Measurements from ENCODE around the gene CAPN7. TPM values are rescaled to one million over a fixed set of nuclear protein-coding genes. Genes with fewer than 3 reads are reported as not detected.

CAPN7 gene
- polyA plus RNA-seq, 3 donors: 11.7 to 20.8 (median 14.7) TPM

- H3K36me3 ChIP-seq (replicated peaks in 1 of 2; ENCODE audit: control insufficient read depth in 1 of 2, insufficient read depth in 2 of 2, low read length in 2 of 2): peaks cover 92 to 95% of the 10 kb centered on the region in 2 donors
- WGBS (ENCODE audit: insufficient coverage): no CpG with 5 or more reads among the region's 1 CpG
- intact Hi-C loops (cut with micrococcal nuclease): no loop called here
These were observed 35.3 kb downstream of the CAPN7 start for GRCh38 chr3:15241341-15241740.

GRCh38 chr3:15243822-15244482 lies 37.9 kb downstream of the CAPN7 start:
- no peak for TF ChIP-seq CTCF (IDR thresholded peaks at IDR 0.05)
- no peaks in the 10 kb centered on the region for H3K4me1 Mint-ChIP-seq
- no peak overlapping the region for H3K4me3 ChIP-seq (replicated peaks in 1 of 3; ENCODE audit: low read depth in 2 of 3, low read length in 3 of 3)
- peaks cover 92 to 97% of the 10 kb centered on the region in 2 donors for H3K36me3 ChIP-seq (replicated peaks in 1 of 2; ENCODE audit: control insufficient read depth in 1 of 2, insufficient read depth in 2 of 2, low read length in 2 of 2)
- H3K4me1 ChIP-seq (ENCODE audit: control insufficient read depth in 1 of 2, insufficient read depth in 2 of 2, low read length in 2 of 2): no peaks in the 10 kb centered on the region
- no peak overlapping the region for H3K27ac ChIP-seq (ENCODE audit: low read depth in 1 of 2, low read length in 2 of 2)
- H3K27me3 Mint-ChIP-seq (ENCODE audit: low read depth in 3 of 3): no peaks in the 10 kb centered on the region
- no peak for DNase-seq
- WGBS (ENCODE audit: insufficient coverage): 100% methylated on average over 1 of the region's 5 CpGs
- H3K4me2 ChIP-seq (replicated peaks; ENCODE audit: extremely low read depth, low read length, poor library complexity, severe bottlenecking): no peak overlapping the region
- H3K9ac ChIP-seq (ENCODE audit: insufficient read depth, low read length, poor library complexity, severe bottlenecking): no peak overlapping the region
- no peak overlapping the region for H2AFZ ChIP-seq (ENCODE audit: insufficient read depth, low read depth, low read length, poor library complexity, severe bottlenecking)
- intact Hi-C loops (cut with micrococcal nuclease): no loop called here
- H3K9me3 ChIP-seq (replicated peaks in 1 of 2; ENCODE audit: control insufficient read depth in 1 of 2, insufficient read depth in 1 of 2, low read length in 2 of 2): no peaks in the 10 kb centered on the region
- no peak overlapping the region for H3K4me3 Mint-ChIP-seq
- no peak overlapping the region for H3K27ac Mint-ChIP-seq
- H3K79me2 ChIP-seq (ENCODE audit: insufficient read depth, low read length): no peaks in the 10 kb centered on the region
- H3K9me3 Mint-ChIP-seq: no peaks in the 10 kb centered on the region
- H3K36me3 Mint-ChIP-seq: peaks cover 70 to 91% of the 10 kb centered on the region in 2 donors
- H4K20me1 ChIP-seq (ENCODE audit: insufficient read depth, low read length): no peaks in the 10 kb centered on the region
- no peaks in the 10 kb centered on the region for H3K27me3 ChIP-seq (ENCODE audit: control insufficient read depth in 2 of 2, insufficient read depth in 2 of 2, low read length in 2 of 2)

More at GRCh38 chr3:15241341-15241740, 35.3 kb downstream of the CAPN7 start:
- Mint-ChIP-seq H3K4me3 (no peak overlapping the region), H3K4me1 (no peaks in the 10 kb centered on the region), H3K36me3 (peaks cover 65 to 82% of the 10 kb centered on the region in 2 donors), H3K27me3 (ENCODE audit: low read depth in 3 of 3) (no peaks in the 10 kb centered on the region), H3K9me3 (no peaks in the 10 kb centered on the region), H3K27ac (no peak overlapping the region)
- DNase-seq: peak; percentile 12 to 43 (median 27)
- Histone ChIP-seq H3K4me2 (replicated peaks; ENCODE audit: extremely low read depth, low read length, poor library complexity, severe bottlenecking) (no peak overlapping the region), H3K9ac (ENCODE audit: insufficient read depth, low read length, poor library complexity, severe bottlenecking) (no peak overlapping the region), H4K20me1 (ENCODE audit: insufficient read depth, low read length) (peaks cover 6% of the 10 kb centered on the region), H3K9me3 (replicated peaks in 1 of 2; ENCODE audit: control insufficient read depth in 1 of 2, insufficient read depth in 1 of 2, low read length in 2 of 2) (no peaks in the 10 kb centered on the region), H2AFZ (ENCODE audit: insufficient read depth, low read depth, low read length, poor library complexity, severe bottlenecking) (no peak overlapping the region), H3K4me3 (replicated peaks in 1 of 3; ENCODE audit: low read depth in 2 of 3, low read length in 3 of 3) (no peak overlapping the region), H3K27ac (ENCODE audit: low read depth in 1 of 2, low read length in 2 of 2) (no peak overlapping the region), H3K4me1 (ENCODE audit: control insufficient read depth in 1 of 2, insufficient read depth in 2 of 2, low read length in 2 of 2) (no peaks in the 10 kb centered on the region), H3K27me3 (ENCODE audit: control insufficient read depth in 2 of 2, insufficient read depth in 2 of 2, low read length in 2 of 2) (no peaks in the 10 kb centered on the region), H3K79me2 (ENCODE audit: insufficient read depth, low read length) (no peaks in the 10 kb centered on the region)
- peak; percentile 55 for TF ChIP-seq CTCF (IDR thresholded peaks at IDR 0.05)
